NB4 (cell line): ENCODE measurements around the gene SLC43A3.

Experiments used
- POLR2A ChIP-seq: IDR thresholded peaks from 2 replicates; pipeline ENCODE4 v1.6.1; 2011; ENCODE audit warnings: mild to moderate bottlenecking; ENCODE audit not compliant: insufficient read length; ENCODE audit errors: extremely low read depth
- TF ChIP-seq, protein P1 (sequence below): IDR thresholded peaks from one replicate; pipeline ENCODE4 v1.5.1; 2012; ENCODE audit warnings: low read depth, low read length
- TF ChIP-seq, protein P2 (sequence below): IDR thresholded peaks from 2 replicates; pipeline ENCODE4 v1.6.1; 2011; ENCODE audit warnings: low read depth, low read length

DNA sequence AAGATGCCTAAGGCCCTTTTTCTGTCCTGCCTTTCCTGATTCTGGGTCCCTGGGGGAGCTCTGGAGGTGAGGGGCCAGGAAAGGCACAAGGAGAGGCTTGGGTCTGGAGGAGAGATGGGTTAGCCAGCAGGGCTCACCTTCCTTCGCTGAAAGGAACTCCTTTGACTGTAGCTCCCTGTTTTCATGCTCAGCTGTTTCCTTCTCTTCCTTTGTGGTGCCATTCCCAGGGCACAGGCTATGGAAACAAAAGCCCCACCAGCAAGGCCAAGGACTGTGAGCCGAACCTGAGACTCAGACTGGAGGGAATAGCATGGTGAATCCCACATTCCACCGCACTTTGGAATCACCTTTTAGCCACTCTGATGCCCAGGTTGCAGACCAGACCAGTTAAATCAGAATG lies 10.5 kb downstream of the SLC43A3 start:
- TF ChIP-seq, protein P1, sequence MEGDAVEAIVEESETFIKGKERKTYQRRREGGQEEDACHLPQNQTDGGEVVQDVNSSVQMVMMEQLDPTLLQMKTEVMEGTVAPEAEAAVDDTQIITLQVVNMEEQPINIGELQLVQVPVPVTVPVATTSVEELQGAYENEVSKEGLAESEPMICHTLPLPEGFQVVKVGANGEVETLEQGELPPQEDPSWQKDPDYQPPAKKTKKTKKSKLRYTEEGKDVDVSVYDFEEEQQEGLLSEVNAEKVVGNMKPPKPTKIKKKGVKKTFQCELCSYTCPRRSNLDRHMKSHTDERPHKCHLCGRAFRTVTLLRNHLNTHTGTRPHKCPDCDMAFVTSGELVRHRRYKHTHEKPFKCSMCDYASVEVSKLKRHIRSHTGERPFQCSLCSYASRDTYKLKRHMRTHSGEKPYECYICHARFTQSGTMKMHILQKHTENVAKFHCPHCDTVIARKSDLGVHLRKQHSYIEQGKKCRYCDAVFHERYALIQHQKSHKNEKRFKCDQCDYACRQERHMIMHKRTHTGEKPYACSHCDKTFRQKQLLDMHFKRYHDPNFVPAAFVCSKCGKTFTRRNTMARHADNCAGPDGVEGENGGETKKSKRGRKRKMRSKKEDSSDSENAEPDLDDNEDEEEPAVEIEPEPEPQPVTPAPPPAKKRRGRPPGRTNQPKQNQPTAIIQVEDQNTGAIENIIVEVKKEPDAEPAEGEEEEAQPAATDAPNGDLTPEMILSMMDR: no peak
- TF ChIP-seq POLR2A: no peak
- TF ChIP-seq, protein P2, sequence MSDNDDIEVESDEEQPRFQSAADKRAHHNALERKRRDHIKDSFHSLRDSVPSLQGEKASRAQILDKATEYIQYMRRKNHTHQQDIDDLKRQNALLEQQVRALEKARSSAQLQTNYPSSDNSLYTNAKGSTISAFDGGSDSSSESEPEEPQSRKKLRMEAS: no peak
